SH-SY5Y (cell line): Measurements from ENCODE around the gene ODAD2.

Experiments
- GATA2 ChIP-seq: IDR thresholded peaks from 2 replicates; pipeline ENCODE4 v1.6.1; 2011; ENCODE audit warnings: mild to moderate bottlenecking, low read depth, low read length
- GATA3 ChIP-seq: IDR thresholded peaks from 2 replicates; pipeline ENCODE4 v1.6.1; 2011; ENCODE audit warnings: low read depth, mild to moderate bottlenecking, low read length, moderate library complexity

DNA sequence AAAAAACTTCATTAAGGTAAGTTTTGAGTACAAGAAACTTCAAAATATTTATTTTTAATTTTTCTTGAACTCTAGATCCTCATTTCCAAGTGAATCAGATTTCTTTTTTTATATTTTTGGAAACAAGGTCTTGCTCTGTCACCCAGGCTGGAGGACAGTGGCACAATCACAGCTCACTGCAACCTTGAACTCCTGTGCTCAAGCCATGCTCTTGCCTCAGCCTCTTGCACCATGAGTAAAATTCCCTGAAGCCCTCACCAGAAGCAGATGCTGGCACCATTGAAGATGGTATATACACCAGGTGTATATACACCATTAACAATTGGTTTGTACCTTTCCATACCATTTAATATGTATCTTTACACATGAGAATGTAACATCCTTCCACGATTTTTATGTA lies 45.1 kb upstream of the ODAD2 start:
- TF ChIP-seq GATA3 (no peak), GATA2 (no peak)
